Neural cell (in vitro differentiated cells): ENCODE results near the gene CYP21A2.

Experiments
- EZH2 ChIP-seq: fragments of 200-600, 300-800 bp; shearing (Covaris generic), sonication (generic); IDR thresholded peaks from 2 replicates; pipeline ENCODE4 v1.6.1; 2014; ENCODE audit warnings: antibody characterized with exemption, low read length, borderline replicate concordance, mild to moderate bottlenecking; ENCODE audit not compliant: insufficient read depth, poor library complexity, severe bottlenecking
- MXI1 ChIP-seq: fragments of 450-650 bp; conservative IDR thresholded peaks from 2 replicates; pipeline ENCODE4 v1.6.1; 2014; ENCODE audit warnings: antibody characterized with exemption, mild to moderate bottlenecking; ENCODE audit not compliant: poor library complexity, severe bottlenecking
- POLR2AphosphoS5 ChIP-seq: IDR thresholded peaks from 2 replicates; pipeline ENCODE4 v1.6.1; 2012
- SMC3 ChIP-seq: fragments of 450-650 bp; conservative IDR thresholded peaks from 2 replicates; pipeline ENCODE4 v1.6.1; 2014; ENCODE audit warnings: antibody characterized with exemption, mild to moderate bottlenecking, moderate library complexity; ENCODE audit not compliant: poor library complexity
- TAF1 ChIP-seq: IDR thresholded peaks from 2 replicates; pipeline ENCODE4 v1.6.1; 2012; ENCODE audit warnings: low read depth
- TF ChIP-seq, protein P1 (sequence below): fragments of 450-650 bp; IDR thresholded peaks from 2 replicates; pipeline ENCODE4 v1.5.1; 2014; ENCODE audit warnings: antibody characterized with exemption, mild to moderate bottlenecking, moderate library complexity; ENCODE audit not compliant: poor library complexity, severe bottlenecking
- TF ChIP-seq, protein P2 (sequence below): IDR thresholded peaks from 2 replicates; pipeline ENCODE4 v1.6.1; 2012; ENCODE audit warnings: borderline replicate concordance

DNA sequence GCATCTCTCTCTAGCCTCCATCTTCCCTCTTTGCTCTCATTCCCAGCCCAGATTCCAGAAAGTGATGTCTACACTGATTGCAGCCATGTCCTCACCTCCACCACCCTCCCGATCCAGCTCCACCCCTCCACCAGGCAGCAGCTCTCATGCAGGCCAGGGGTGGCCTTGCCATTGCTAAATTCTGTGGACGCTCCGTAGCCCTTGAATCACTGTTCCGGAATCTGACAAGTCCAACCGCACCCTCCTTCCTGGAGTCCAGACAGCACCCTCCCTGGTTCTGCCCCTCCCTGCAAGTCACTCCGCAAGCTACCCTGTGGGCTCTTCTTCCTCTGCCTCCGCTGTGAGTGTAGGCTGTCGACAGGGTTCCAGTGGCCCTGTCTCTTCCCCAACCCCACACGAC lies 44.7 kb downstream of the CYP21A2 start:
- TF ChIP-seq, protein P1, sequence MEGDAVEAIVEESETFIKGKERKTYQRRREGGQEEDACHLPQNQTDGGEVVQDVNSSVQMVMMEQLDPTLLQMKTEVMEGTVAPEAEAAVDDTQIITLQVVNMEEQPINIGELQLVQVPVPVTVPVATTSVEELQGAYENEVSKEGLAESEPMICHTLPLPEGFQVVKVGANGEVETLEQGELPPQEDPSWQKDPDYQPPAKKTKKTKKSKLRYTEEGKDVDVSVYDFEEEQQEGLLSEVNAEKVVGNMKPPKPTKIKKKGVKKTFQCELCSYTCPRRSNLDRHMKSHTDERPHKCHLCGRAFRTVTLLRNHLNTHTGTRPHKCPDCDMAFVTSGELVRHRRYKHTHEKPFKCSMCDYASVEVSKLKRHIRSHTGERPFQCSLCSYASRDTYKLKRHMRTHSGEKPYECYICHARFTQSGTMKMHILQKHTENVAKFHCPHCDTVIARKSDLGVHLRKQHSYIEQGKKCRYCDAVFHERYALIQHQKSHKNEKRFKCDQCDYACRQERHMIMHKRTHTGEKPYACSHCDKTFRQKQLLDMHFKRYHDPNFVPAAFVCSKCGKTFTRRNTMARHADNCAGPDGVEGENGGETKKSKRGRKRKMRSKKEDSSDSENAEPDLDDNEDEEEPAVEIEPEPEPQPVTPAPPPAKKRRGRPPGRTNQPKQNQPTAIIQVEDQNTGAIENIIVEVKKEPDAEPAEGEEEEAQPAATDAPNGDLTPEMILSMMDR, result no peak
- TF ChIP-seq, protein P2, sequence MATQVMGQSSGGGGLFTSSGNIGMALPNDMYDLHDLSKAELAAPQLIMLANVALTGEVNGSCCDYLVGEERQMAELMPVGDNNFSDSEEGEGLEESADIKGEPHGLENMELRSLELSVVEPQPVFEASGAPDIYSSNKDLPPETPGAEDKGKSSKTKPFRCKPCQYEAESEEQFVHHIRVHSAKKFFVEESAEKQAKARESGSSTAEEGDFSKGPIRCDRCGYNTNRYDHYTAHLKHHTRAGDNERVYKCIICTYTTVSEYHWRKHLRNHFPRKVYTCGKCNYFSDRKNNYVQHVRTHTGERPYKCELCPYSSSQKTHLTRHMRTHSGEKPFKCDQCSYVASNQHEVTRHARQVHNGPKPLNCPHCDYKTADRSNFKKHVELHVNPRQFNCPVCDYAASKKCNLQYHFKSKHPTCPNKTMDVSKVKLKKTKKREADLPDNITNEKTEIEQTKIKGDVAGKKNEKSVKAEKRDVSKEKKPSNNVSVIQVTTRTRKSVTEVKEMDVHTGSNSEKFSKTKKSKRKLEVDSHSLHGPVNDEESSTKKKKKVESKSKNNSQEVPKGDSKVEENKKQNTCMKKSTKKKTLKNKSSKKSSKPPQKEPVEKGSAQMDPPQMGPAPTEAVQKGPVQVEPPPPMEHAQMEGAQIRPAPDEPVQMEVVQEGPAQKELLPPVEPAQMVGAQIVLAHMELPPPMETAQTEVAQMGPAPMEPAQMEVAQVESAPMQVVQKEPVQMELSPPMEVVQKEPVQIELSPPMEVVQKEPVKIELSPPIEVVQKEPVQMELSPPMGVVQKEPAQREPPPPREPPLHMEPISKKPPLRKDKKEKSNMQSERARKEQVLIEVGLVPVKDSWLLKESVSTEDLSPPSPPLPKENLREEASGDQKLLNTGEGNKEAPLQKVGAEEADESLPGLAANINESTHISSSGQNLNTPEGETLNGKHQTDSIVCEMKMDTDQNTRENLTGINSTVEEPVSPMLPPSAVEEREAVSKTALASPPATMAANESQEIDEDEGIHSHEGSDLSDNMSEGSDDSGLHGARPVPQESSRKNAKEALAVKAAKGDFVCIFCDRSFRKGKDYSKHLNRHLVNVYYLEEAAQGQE, result no peak
- TF ChIP-seq POLR2AphosphoS5 (no peak), EZH2 (no peak), MXI1 (no peak), TAF1 (no peak), SMC3 (no peak)
